AG04450 (cell line): ENCODE results near the gene UPK3BL1. TPM values are rescaled to one million over a fixed set of nuclear protein-coding genes. Genes with fewer than 3 reads are reported as not detected.
"Not testable (repeated sequence)": the region's sequence is repeated elsewhere in the genome, so short reads cannot be mapped to it uniquely, and the experiment has no call there.

Experiments
- CTCF ChIA-PET: fragments of 300-600, 350-600 bp; formaldehyde crosslinking; extraction: SDS; loops from one replicate; lab custom pipeline; 2022; ENCODE audit warnings: antibody characterized with exemption, inconsistent platforms; lab: Charles Lee
- POLR2A ChIA-PET: fragments of 350-600 bp; formaldehyde crosslinking; extraction: SDS; loops from one replicate; lab custom pipeline; 2021; ENCODE audit warnings: antibody characterized with exemption, inconsistent platforms; lab: Yijun Ruan, JAX
- DNase-seq: peaks from one replicate; pipeline ENCODE4 v3.0.0-alpha.2; 2011; ENCODE audit warnings: low read depth, low spot score
- H3K27ac ChIP-seq: one replicate; pipeline ENCODE4 v1.5.1; 2012; ENCODE audit warnings: low read depth, low read length, control low read depth
- H3K27me3 ChIP-seq: one replicate; pipeline ENCODE4 v1.6.0; 2012; ENCODE audit warnings: low read length; ENCODE audit not compliant: control insufficient read depth, insufficient read depth
- H3K4me3 ChIP-seq: 2 replicates; pipeline ENCODE4 v1.5.1; 2011; ENCODE audit warnings: mild to moderate bottlenecking, low read depth, low read length, control low read depth
- H3K9me3 ChIP-seq: 2 replicates; pipeline ENCODE4 v1.5.1; 2012; ENCODE audit warnings: low read length; ENCODE audit not compliant: control insufficient read depth, insufficient read depth
- polyA plus RNA-seq: library from polyadenylated mRNA; depleted of rRNA; stranded (reverse); fragments of >200 nt; gene quantifications from 2 replicates; pipeline ENCODE4 v1.2.3, GENCODE V29; 2011; rRNA removed
- small RNA-seq: library from RNA; depleted of rRNA; stranded (forward); fragments of <200 nt; gene quantifications from one replicate; pipeline ENCODE3, GENCODE V24; 2012; ENCODE audit warnings: low read depth; ENCODE audit not compliant: insufficient read length

Gene UPK3BL1
- polyA plus RNA-seq, 1 experiment = 19.7 TPM

DNA sequence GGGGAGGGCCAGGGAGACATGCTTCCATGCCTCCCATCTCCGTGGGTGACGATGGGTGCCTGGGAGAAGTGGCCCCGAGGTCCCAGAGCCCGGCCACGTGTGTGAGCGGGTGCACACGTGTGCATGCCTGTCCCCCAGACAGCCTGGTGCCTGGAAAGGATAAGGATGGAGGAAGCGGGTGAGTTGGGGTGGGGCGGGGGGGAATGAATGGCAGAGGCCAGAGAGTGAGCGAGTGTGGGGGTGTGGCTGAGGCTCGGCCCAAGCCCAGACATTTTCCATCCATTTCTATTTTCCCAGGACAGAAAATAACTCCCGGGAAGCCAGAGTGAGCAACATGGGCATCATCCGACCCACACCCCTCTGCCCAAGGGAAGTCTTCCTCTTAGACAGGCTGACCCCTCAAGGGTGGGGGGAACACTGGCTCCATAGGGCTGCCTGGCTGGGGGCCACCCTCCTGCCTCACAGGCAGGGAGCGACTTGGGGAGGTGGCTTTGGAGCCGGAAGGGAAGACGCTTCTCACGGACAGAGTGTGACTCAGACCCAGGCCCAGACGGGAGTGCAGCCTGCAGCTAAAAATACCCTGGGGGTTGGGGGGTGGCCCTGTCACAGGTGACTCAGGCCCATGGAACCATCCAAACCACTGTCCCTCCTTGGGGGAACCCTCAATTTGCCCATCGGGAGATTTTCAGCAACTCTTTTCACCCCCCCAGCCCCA is 38.0 kb downstream of the UPK3BL1 start:
- CTCF ChIA-PET, H3K27ac ChIP-seq: not testable (repeated sequence)
- POLR2A ChIA-PET = interaction anchor here (0.7 kb wide), 1 partner anchor 531 kb away, joined by 3 read pairs; no protein-coding TSS in a partner anchor

GRCh38 chr7:102602317-102602716 is 40.3 kb downstream of the UPK3BL1 start:
- POLR2A ChIA-PET, CTCF ChIA-PET: not testable (repeated sequence)

More for the DNA sequence above, 38.0 kb downstream of the UPK3BL1 start:
- not testable (repeated sequence) for DNase-seq, H3K4me3 ChIP-seq, H3K27me3 ChIP-seq, H3K9me3 ChIP-seq

DNA sequence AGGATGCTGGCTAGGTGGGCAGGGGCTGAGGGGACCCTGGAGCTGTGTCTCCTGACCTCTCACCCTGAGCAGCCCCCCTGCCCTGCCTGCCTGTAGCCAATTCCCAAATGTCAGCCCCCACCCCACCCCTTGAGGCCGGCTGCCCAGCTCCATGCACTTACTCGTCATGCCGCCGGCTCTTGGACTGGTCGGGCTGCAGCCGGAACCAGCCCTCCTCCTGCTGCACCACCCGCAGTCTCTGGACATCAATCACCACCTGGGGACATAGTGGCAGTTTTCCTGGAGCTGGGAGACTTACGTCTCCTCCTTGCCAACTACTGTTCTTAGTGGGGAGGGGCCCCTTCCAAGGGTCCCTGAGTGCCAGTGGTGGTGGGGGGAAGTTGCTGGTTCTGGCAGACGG is 42.9 kb downstream of the UPK3BL1 start:
- H3K4me3 ChIP-seq, DNase-seq, H3K27me3 ChIP-seq, H3K27ac ChIP-seq, CTCF ChIA-PET, POLR2A ChIA-PET, H3K9me3 ChIP-seq: not testable (repeated sequence)

More at GRCh38 chr7:102602317-102602716, 40.3 kb downstream of the UPK3BL1 start:
- not testable (repeated sequence) for H3K27me3 ChIP-seq, H3K27ac ChIP-seq, H3K9me3 ChIP-seq, H3K4me3 ChIP-seq, DNase-seq

DNA sequence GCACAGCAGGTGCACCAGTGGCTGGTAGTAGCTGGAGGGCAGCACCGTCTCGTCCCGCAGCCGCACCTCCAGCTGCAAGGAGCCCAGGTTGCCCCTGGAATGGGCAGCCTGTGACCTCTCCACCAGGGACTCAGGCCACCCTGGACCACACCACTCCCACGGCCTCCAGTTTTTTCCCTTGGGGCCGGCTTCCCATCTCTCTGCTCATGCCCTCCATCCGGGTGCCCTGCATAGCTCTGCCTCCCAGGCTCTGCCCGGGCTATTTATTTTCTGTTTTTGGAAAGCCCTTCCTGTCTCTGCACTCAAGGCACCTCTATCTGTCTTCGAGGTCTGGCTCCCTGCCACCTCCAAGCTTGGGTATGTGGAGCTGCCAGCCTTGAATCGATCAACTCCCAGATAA is 46.6 kb downstream of the UPK3BL1 start:
- H3K9me3 ChIP-seq, H3K27ac ChIP-seq, H3K27me3 ChIP-seq, DNase-seq, H3K4me3 ChIP-seq, POLR2A ChIA-PET, CTCF ChIA-PET: not testable (repeated sequence)

DNA sequence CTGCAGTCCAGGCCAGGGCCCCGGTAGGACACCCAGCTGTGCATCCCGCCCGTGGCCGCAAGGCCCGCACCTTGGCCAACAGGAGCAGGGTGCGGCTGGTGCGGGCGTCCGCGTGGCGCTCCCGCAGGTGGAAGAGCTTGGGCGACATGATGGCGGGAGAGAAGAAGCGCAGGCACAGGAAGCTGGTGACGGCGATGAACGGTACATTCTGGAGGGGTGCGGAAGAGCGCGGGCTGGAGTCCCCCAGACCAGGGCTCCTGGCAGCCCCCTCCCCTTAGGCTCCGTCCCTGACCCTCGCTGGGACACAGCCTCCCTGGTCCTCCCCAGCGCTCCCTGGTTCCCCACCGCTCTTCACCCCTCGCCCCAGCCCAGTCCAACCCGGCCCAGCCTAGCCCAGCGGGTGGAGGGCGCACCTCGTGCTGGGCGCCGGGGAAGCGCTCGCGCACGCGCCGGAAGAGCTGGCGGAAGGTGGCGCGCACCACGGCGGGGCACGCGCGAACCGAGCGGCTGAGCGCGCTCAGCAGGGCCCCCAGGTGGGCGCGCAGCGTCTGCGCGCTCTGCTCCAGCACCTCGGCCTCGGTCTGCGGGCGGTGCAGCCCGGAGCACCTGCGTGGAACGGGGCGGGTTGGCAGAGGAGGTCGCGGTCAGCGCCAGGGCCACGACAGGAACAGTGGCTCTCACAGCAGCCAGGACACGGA is 48.8 kb downstream of the UPK3BL1 start:
- H3K27me3 ChIP-seq, CTCF ChIA-PET, H3K9me3 ChIP-seq, H3K27ac ChIP-seq, DNase-seq, POLR2A ChIA-PET, H3K4me3 ChIP-seq: not testable (repeated sequence)

DNA sequence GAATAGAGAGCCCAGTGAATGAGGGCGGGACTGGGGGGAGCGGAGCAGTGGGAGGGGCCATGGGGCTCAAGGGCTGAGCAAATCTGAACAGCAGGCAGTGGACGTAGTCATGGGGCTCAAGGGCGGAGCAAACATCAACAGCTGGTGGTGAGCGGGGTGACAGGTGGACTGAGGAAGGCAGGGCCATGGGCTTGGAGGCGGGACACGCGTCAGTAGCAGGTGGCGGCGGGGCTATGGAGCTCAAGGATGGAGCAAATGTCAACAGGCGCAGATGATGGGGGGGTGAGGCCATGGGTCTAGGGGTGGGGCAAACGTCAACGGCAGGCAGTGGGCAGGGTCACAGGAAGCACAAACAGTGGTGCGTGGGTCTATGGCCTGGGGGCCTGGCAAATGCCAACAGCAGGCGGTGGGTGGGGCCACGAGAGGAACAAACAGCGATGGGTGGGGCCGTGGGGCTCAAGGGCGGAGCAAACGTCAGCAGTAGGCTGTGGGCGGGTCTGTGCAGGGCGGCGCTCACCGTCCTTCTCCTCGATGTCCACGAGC is 50.0 kb downstream of the UPK3BL1 start:
- H3K27me3 ChIP-seq, H3K9me3 ChIP-seq, H3K27ac ChIP-seq, POLR2A ChIA-PET, DNase-seq, H3K4me3 ChIP-seq, CTCF ChIA-PET: not testable (repeated sequence)

- POLR2A ChIA-PET, CTCF ChIA-PET, H3K4me3 ChIP-seq: not testable (repeated sequence)
These were observed 52.7 kb downstream of the UPK3BL1 start for GRCh38 chr7:102589857-102590256.

More at GRCh38 chr7:102589857-102590256, 52.7 kb downstream of the UPK3BL1 start:
- H3K27me3 ChIP-seq, DNase-seq, H3K9me3 ChIP-seq, H3K27ac ChIP-seq: not testable (repeated sequence)

Small RNAs within 50 kb of the gene (small RNA-seq; reads per million reads assigned to genes)
- gene AC105052.3 = not detected
- not detected for gene UPK3BL1

Other genes starting within 250 kb of the UPK3BL1 start
- 11.4 and 13.1 TPM in 2 replicates for gene PRKRIP1, start 246.4 kb downstream of the UPK3BL1 start, polyA plus RNA-seq
- gene ORAI2, start 209.2 kb downstream of the UPK3BL1 start, polyA plus RNA-seq = 27.8 and 41.9 TPM in 2 replicates
- 4.3 and 5.6 TPM in 2 replicates for gene ALKBH4, start 177.9 kb downstream of the UPK3BL1 start, polyA plus RNA-seq
- 9.2 and 12.2 TPM in 2 replicates for gene LRWD1, start 177.8 kb downstream of the UPK3BL1 start, polyA plus RNA-seq
- 44.8 and 55.3 TPM in 2 replicates for gene POLR2J, start 163.9 kb downstream of the UPK3BL1 start, polyA plus RNA-seq
- gene RASA4B, start 125.0 kb downstream of the UPK3BL1 start, polyA plus RNA-seq = 4.0 and 5.2 TPM in 2 replicates
- gene UPK3BL2, start 99.1 kb downstream of the UPK3BL1 start, polyA plus RNA-seq = 1.7 and 1.8 TPM in 2 replicates
- not detected in 2 replicates for gene SPDYE2, start 91.6 kb downstream of the UPK3BL1 start, polyA plus RNA-seq
- gene POLR2J3, start 70.2 kb downstream of the UPK3BL1 start, polyA plus RNA-seq = 40.8 and 59.9 TPM in 2 replicates
- gene RASA4, start 26.0 kb downstream of the UPK3BL1 start, polyA plus RNA-seq = 7.0 and 14.9 TPM in 2 replicates
- not detected in 2 replicates for gene SPDYE2B, start 7.5 kb upstream of the UPK3BL1 start, polyA plus RNA-seq
- 1.9 and 2.0 TPM in 2 replicates for gene POLR2J2, start 28.9 kb upstream of the UPK3BL1 start, polyA plus RNA-seq
- 3.4 and 4.0 TPM in 2 replicates for gene FAM185A, start 106.2 kb upstream of the UPK3BL1 start, polyA plus RNA-seq